GM23338 (cell line): Measurements from ENCODE around the gene MLLT10. TPM values are rescaled to one million over a fixed set of nuclear protein-coding genes. Genes with fewer than 3 reads are reported as not detected.

ENCODE experiments used
- ATAC-seq: fragments of 200-7000 bp; cut with Tn5 transposase; 3 replicates; pipeline ENCODE4 v1.9.1; 2020
- DNase-seq: peaks from one replicate; pipeline ENCODE4 v3.0.0-alpha.2; 2015; ENCODE audit warnings: low spot score
- H2AFZ ChIP-seq: fragments of 200-600 bp; sonication (generic); 2 replicates; pipeline ENCODE4 v1.8.0; 2016; ENCODE audit warnings: antibody characterized with exemption, mild to moderate bottlenecking, moderate library complexity
- H3F3A ChIP-seq: fragments of 200-600 bp; sonication (generic); replicated peaks from 2 replicates; pipeline ENCODE4 v1.8.0; 2017; ENCODE audit warnings: antibody characterized with exemption, mixed run types, low read depth
- H3K27ac ChIP-seq: fragments of 200-600 bp; sonication (generic); 2 replicates; pipeline ENCODE4 v1.6.1; 2016; ENCODE audit warnings: low read depth
- H3K27me3 ChIP-seq: fragments of 200-600 bp; sonication (generic); 2 replicates; pipeline ENCODE4 v1.8.0; 2016; ENCODE audit warnings: mild to moderate bottlenecking, mixed run types, moderate library complexity; ENCODE audit not compliant: insufficient read depth
- H3K36me3 ChIP-seq: fragments of 200-600 bp; sonication (generic); 2 replicates; pipeline ENCODE4 v1.8.0; 2016; ENCODE audit warnings: mild to moderate bottlenecking; ENCODE audit not compliant: insufficient read depth
- H3K4me1 ChIP-seq: fragments of 200-600 bp; sonication (generic); 2 replicates; pipeline ENCODE4 v1.8.0; 2016; ENCODE audit warnings: mild to moderate bottlenecking, moderate library complexity; ENCODE audit not compliant: insufficient read depth
- H3K4me2 ChIP-seq: fragments of 200-600 bp; sonication (generic); 2 replicates; pipeline ENCODE4 v1.7.1; 2017; ENCODE audit warnings: mixed run types
- H3K4me3 ChIP-seq: fragments of 200-600 bp; sonication (generic); 2 replicates; pipeline ENCODE4 v1.6.1; 2016; ENCODE audit warnings: mixed run types
- H3K79me2 ChIP-seq: fragments of 200-600 bp; sonication (generic); replicated peaks from 2 replicates; pipeline ENCODE4 v1.8.0; 2017; ENCODE audit warnings: mild to moderate bottlenecking; ENCODE audit not compliant: insufficient read depth
- H3K9me2 ChIP-seq: fragments of 200-600 bp; sonication (generic); 2 replicates; pipeline ENCODE4 v1.8.0; 2017; ENCODE audit not compliant: insufficient read depth
- H4K20me1 ChIP-seq: fragments of 200-600 bp; sonication (generic); replicated peaks from 2 replicates; pipeline ENCODE4 v1.8.0; 2017; ENCODE audit warnings: mild to moderate bottlenecking; ENCODE audit not compliant: insufficient read depth
- H3K27ac Mint-ChIP-seq: 2 replicates; pipeline ENCODE4 v1.8.0; 2020; ENCODE audit warnings: inconsistent platforms, mild to moderate bottlenecking, moderate library complexity, mixed read lengths
- H3K27me3 Mint-ChIP-seq: 3 replicates; pipeline ENCODE4 v1.8.0; 2022; ENCODE audit warnings: low read depth, mild to moderate bottlenecking, moderate library complexity, mixed read lengths, inconsistent platforms; ENCODE audit not compliant: insufficient read depth, poor library complexity
- H3K36me3 Mint-ChIP-seq: 3 replicates; pipeline ENCODE4 v1.8.0; 2021; ENCODE audit warnings: low read depth, mild to moderate bottlenecking, inconsistent platforms, moderate library complexity, mixed read lengths
- H3K4me1 Mint-ChIP-seq: 3 replicates; pipeline ENCODE4 v1.8.0; 2020; ENCODE audit warnings: mild to moderate bottlenecking, inconsistent platforms, mixed read lengths
- H3K4me3 Mint-ChIP-seq: 3 replicates; pipeline ENCODE4 v1.8.0; 2021; ENCODE audit warnings: moderate library complexity, mild to moderate bottlenecking, inconsistent platforms, mixed read lengths
- H3K9me3 Mint-ChIP-seq: 3 replicates; pipeline ENCODE4 v1.8.0; 2020; ENCODE audit warnings: moderate library complexity, mild to moderate bottlenecking, inconsistent platforms, mixed read lengths
- CREB1 ChIP-seq: fragments of 250-450 bp; sonication (Bioruptor Pico); IDR thresholded peaks from 2 replicates; pipeline ENCODE4 v1.5.0; 2020; ENCODE audit warnings: low read depth, mild to moderate bottlenecking, moderate library complexity
- ETS1 ChIP-seq: IDR thresholded peaks from 2 replicates; pipeline ENCODE4 v1.6.1; 2016; ENCODE audit warnings: antibody characterized with exemption
- EZH2 ChIP-seq: fragments of 200-600 bp; sonication (generic); IDR thresholded peaks from one replicate; pipeline ENCODE4 v1.8.0; 2017; ENCODE audit warnings: antibody characterized with exemption, mild to moderate bottlenecking, low read depth; ENCODE audit not compliant: unreplicated experiment
- EZH2phosphoT487 ChIP-seq: fragments of 200-600 bp; sonication (generic); IDR thresholded peaks from one replicate; pipeline ENCODE4 v1.8.1; 2018; ENCODE audit warnings: antibody characterized with exemption; ENCODE audit not compliant: unreplicated experiment
- JUNB ChIP-seq: IDR thresholded peaks from one replicate; pipeline ENCODE4 v1.6.1; 2016; ENCODE audit warnings: antibody characterized with exemption; ENCODE audit not compliant: unreplicated experiment
- NANOG ChIP-seq: IDR thresholded peaks from 2 replicates; pipeline ENCODE4 v1.6.1; 2016; ENCODE audit warnings: antibody characterized with exemption, borderline replicate concordance
- POLR2AphosphoS5 ChIP-seq: IDR thresholded peaks from 2 replicates; pipeline ENCODE4 v1.6.1; 2016; ENCODE audit warnings: antibody characterized with exemption, low read depth
- STAT1 ChIP-seq: IDR thresholded peaks from one replicate; pipeline ENCODE4 v1.6.1; 2016; ENCODE audit warnings: antibody characterized with exemption; ENCODE audit not compliant: unreplicated experiment
- ZNF114 ChIP-seq: fragments of 250-450 bp; sonication (Bioruptor Pico); IDR thresholded peaks from 2 replicates; pipeline ENCODE4 v1.5.0; 2020; ENCODE audit warnings: mild to moderate bottlenecking, moderate library complexity
- ZNF331 ChIP-seq: fragments of 250-450 bp; sonication (Bioruptor Pico); IDR thresholded peaks from 2 replicates; pipeline ENCODE4 v1.5.0; 2020; ENCODE audit warnings: low read depth, mild to moderate bottlenecking, moderate library complexity
- ZNF462 ChIP-seq: fragments of 250-450 bp; sonication (Bioruptor Pico); IDR thresholded peaks from 2 replicates; pipeline ENCODE4 v1.5.0; 2020; ENCODE audit warnings: mild to moderate bottlenecking, moderate library complexity
- polyA plus RNA-seq: library from polyadenylated mRNA; unstranded; fragments of >200 nt; fragmentation: Nextera tagmentation; extraction: Ambion mirVana; gene quantifications from 2 replicates; pipeline ENCODE4 v1.2.1, GENCODE V29; 2016
- total RNA-seq: library from RNA; depleted of rRNA; stranded (reverse); fragments of >200 nt; shearing (Covaris generic); gene quantifications from 2 replicates; pipeline ENCODE4 v1.2.3, GENCODE V29; 2014

Gene MLLT10
- total and polyA plus RNA-seq, 2 experiments from 2014 or later = 28.8 to 55.4 TPM

GRCh38 chr10:21681156-21681555, 147.1 kb downstream of the MLLT10 start:
- H3K79me2 ChIP-seq = peaks cover 17% of the 10 kb centered on the region
- no peak overlapping the region for H3K4me3 ChIP-seq
- H3K27me3 ChIP-seq = no peaks in the 10 kb centered on the region
- no peak for ATAC-seq
- no peaks in the 10 kb centered on the region for H3K9me2 ChIP-seq
- H4K20me1 ChIP-seq = peaks cover 4% of the 10 kb centered on the region; the same call in 1 of the 2 replicates
- H3K9me3 Mint-ChIP-seq = no peaks in the 10 kb centered on the region
- no peaks in the 10 kb centered on the region for H3F3A ChIP-seq
- peaks cover 6% of the 10 kb centered on the region; the same call in 1 of the 3 replicates for H3K36me3 Mint-ChIP-seq
- DNase-seq = no peak
- no peak overlapping the region for H2AFZ ChIP-seq
- H3K4me1 Mint-ChIP-seq = peaks cover 6% of the 10 kb centered on the region
- H3K4me2 ChIP-seq = no peak overlapping the region
- H3K27ac ChIP-seq = no peak overlapping the region
- H3K36me3 ChIP-seq = no peaks in the 10 kb centered on the region
- H3K4me3 Mint-ChIP-seq = no peak overlapping the region
- TF ChIP-seq CREB1 (CRISPR knock-in tag) (no peak), ZNF114 (no peak)
- H3K27ac Mint-ChIP-seq = no peak overlapping the region
- H3K27me3 Mint-ChIP-seq = peaks cover 3% of the 10 kb centered on the region
- no peaks in the 10 kb centered on the region for H3K4me1 ChIP-seq

GRCh38 chr10:21687266-21688008, 153.4 kb downstream of the MLLT10 start:
- ATAC-seq = no peak
- no peak overlapping the region for H3K4me3 ChIP-seq
- no peaks in the 10 kb centered on the region for H3K9me2 ChIP-seq
- H3K27ac Mint-ChIP-seq = peak overlapping the region; percentile 2; the same call in 1 of the 2 replicates
- no peaks in the 10 kb centered on the region for H3K27me3 ChIP-seq
- peaks cover 3% of the 10 kb centered on the region; the same call in 1 of the 2 replicates for H3K79me2 ChIP-seq
- no peak for DNase-seq
- H3K4me2 ChIP-seq = no peak overlapping the region
- no peaks in the 10 kb centered on the region for H3F3A ChIP-seq
- H3K36me3 ChIP-seq = no peaks in the 10 kb centered on the region
- H3K9me3 Mint-ChIP-seq = no peaks in the 10 kb centered on the region
- H3K4me3 Mint-ChIP-seq = no peak overlapping the region
- no peak overlapping the region for H2AFZ ChIP-seq
- no peaks in the 10 kb centered on the region; the same call in 1 of the 2 replicates for H4K20me1 ChIP-seq
- no peaks in the 10 kb centered on the region for H3K4me1 ChIP-seq
- H3K36me3 Mint-ChIP-seq = 0 out of 3 replicates have a peak, but pooled peaks cover 2% of the 10 kb centered on the region
- H3K27me3 Mint-ChIP-seq = no peaks in the 10 kb centered on the region
- H3K27ac ChIP-seq = no peak overlapping the region
- peaks cover 12% of the 10 kb centered on the region; the same call in 2 of the 3 replicates for H3K4me1 Mint-ChIP-seq
- TF ChIP-seq POLR2AphosphoS5 = no peak
- TF ChIP-seq EZH2 = no peak
- no peak for TF ChIP-seq ZNF331 (CRISPR knock-in tag)
- no peak for TF ChIP-seq EZH2phosphoT487
- no peak for TF ChIP-seq NANOG
- TF ChIP-seq JUNB = no peak
- TF ChIP-seq ZNF462 (CRISPR knock-in tag) = no peak
- TF ChIP-seq STAT1 = no peak
- TF ChIP-seq ETS1 = no peak
- no peak for TF ChIP-seq ZNF114
